PC-3 (cell line): ENCODE measurements around the gene MAP6. TPM values are rescaled to one million over a fixed set of nuclear protein-coding genes. Genes with fewer than 3 reads are reported as not detected.

Experiments used
- ATAC-seq: fragments of 200-7000 bp; cut with Tn5 transposase; 2 replicates; pipeline ENCODE4 v1.9.1; 2020; ENCODE audit warnings: mild to moderate bottlenecking, moderate library complexity
- BruUV-seq: library from RNA; stranded (reverse); fragments of 400-500 nt; replicated peaks from 2 replicates; lab custom pipeline; 2021; lab: Mats Ljungman, UMichigan
- CTCF ChIA-PET: fragments of 300-600 bp; sonication (Branson Sonifier 250); formaldehyde crosslinking; loops from one replicate; lab custom pipeline; 2022; ENCODE audit warnings: antibody characterized with exemption; lab: Charles Lee
- POLR2A ChIA-PET: fragments of 300-600 bp; sonication (Branson Sonifier 250); formaldehyde crosslinking; loops from one replicate; lab custom pipeline; 2022; ENCODE audit warnings: antibody characterized with exemption; ENCODE audit not compliant: unreplicated experiment; lab: Charles Lee
- DNase-seq: peaks from one replicate; pipeline ENCODE4 v3.0.0-alpha.2; 2015
- H2AFZ ChIP-seq: fragments of 300-600 bp; sonication (generic); 2 replicates; pipeline ENCODE4 v1.6.0; 2016; ENCODE audit warnings: antibody characterized with exemption, low read length
- H3F3A ChIP-seq: fragments of 300-600 bp; sonication (generic); one replicate; pipeline ENCODE4 v1.6.0; 2017; ENCODE audit warnings: antibody characterized with exemption, low read length, control low read depth, mild to moderate bottlenecking; ENCODE audit not compliant: unreplicated experiment
- H3K27ac ChIP-seq: fragments of 300-600 bp; sonication (generic); 2 replicates; pipeline ENCODE4 v1.5.1; 2016; ENCODE audit warnings: mild to moderate bottlenecking, low read length
- H3K27me3 ChIP-seq: fragments of 300-600 bp; sonication (generic); 2 replicates; pipeline ENCODE4 v1.6.1; 2016; ENCODE audit warnings: low read length, mixed read lengths
- H3K36me3 ChIP-seq: fragments of 300-600 bp; sonication (generic); 2 replicates; pipeline ENCODE4 v1.6.1; 2016; ENCODE audit warnings: low read depth, mixed run types, low read length, mixed read lengths
- H3K4me1 ChIP-seq: fragments of 300-600 bp; sonication (generic); 2 replicates; pipeline ENCODE4 v1.5.1; 2016; ENCODE audit warnings: low read length; ENCODE audit not compliant: insufficient read depth
- H3K4me2 ChIP-seq: fragments of 300-600 bp; sonication (generic); 2 replicates; pipeline ENCODE4 v1.6.0; 2016; ENCODE audit warnings: low read length
- H3K4me3 ChIP-seq: fragments of 300-600 bp; sonication (generic); 2 replicates; pipeline ENCODE4 v1.5.1; 2016; ENCODE audit warnings: mild to moderate bottlenecking, low read length, mixed read lengths
- H3K79me2 ChIP-seq: fragments of 300-600 bp; sonication (generic); 2 replicates; pipeline ENCODE4 v1.6.1; 2017; ENCODE audit warnings: low read length, mixed read lengths
- H3K9ac ChIP-seq: fragments of 300-600 bp; sonication (generic); 2 replicates; pipeline ENCODE4 v1.6.0; 2016; ENCODE audit warnings: mild to moderate bottlenecking, low read length
- H3K9me2 ChIP-seq: fragments of 300-600 bp; sonication (generic); replicated peaks from 2 replicates; pipeline ENCODE4 v1.6.1; 2016; ENCODE audit warnings: mixed run types, low read length, mixed read lengths
- H3K9me3 ChIP-seq: fragments of 300-600 bp; sonication (generic); 2 replicates; pipeline ENCODE4 v1.6.1; 2016; ENCODE audit warnings: low read length, mixed read lengths
- H4K20me1 ChIP-seq: fragments of 300-600 bp; sonication (generic); 2 replicates; pipeline ENCODE4 v1.6.1; 2016; ENCODE audit warnings: low read length, mixed read lengths
- EZH2 ChIP-seq: fragments of 300-600 bp; sonication (generic); IDR thresholded peaks from one replicate; pipeline ENCODE4 v1.6.1; 2017; ENCODE audit warnings: antibody characterized with exemption, mild to moderate bottlenecking, low read length; ENCODE audit not compliant: unreplicated experiment
- EZH2phosphoT487 ChIP-seq: fragments of 300-600 bp; sonication (generic); IDR thresholded peaks from 2 replicates; pipeline ENCODE4 v1.6.1; 2018; ENCODE audit warnings: mild to moderate bottlenecking, antibody characterized with exemption, low read length, borderline replicate concordance
- intact Hi-C: fragments of 100-400 bp; cut with micrococcal nuclease; formaldehyde crosslinking; loops from 2 replicates; pipeline ENCODE4 v1.9.0; 2023
- total RNA-seq: library from RNA; depleted of rRNA; stranded (reverse); fragments of >200 nt; gene quantifications from 2 replicates; pipeline ENCODE4 v1.2.3, GENCODE V29; 2014
- TF ChIP-seq, protein P1 (sequence below): fragments of 300-600 bp; sonication (generic); conservative IDR thresholded peaks from 2 replicates; pipeline ENCODE4 v1.5.1; 2017; ENCODE audit warnings: antibody characterized with exemption, low read depth, mild to moderate bottlenecking, low read length

Gene MAP6
- total RNA-seq, 1 experiment from 2014 or later = 0.47 TPM

DNA sequence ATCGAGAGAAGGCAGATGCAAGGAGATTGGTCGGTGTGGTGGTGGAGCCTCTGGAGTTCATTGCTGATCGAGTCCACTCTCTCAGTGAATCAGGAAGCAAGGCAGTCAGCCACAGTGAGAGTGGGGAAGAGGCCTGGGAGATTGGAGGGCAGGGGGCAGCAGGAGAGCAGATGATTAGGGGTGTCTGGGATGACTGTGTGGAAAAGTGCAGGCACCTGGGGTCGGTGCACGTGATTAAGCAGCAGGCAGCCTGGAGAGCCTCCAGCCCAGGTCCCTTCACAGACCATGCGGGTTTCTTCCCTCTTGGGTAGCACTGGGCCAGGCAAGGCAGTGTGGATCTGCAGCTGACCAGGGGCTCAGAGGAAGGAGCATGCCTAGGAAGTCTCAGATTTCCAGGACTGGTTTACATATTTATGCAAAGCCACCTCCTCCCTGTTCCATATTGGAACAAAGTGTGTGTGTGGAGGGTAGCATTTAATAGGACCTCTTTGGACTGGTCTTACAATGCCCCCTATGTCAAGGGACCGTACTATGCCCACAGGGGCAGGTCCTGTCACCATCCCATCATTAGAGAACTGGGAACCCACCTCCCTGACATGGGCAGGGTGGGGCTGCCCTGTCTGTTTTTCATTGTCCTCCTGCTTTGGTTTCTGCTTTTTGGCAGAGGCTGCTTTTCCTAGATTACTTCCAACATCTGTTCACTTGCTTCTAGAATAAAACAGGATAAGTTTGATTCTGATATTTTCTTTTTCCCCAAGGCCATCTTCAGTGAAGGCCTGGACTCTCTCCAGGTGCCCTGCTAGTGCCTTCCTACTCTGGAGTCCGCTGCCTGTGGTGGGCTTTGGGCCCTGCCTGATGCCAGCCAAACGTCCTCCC is 129.1 kb downstream of the MAP6 start:
- TF ChIP-seq, protein P1, sequence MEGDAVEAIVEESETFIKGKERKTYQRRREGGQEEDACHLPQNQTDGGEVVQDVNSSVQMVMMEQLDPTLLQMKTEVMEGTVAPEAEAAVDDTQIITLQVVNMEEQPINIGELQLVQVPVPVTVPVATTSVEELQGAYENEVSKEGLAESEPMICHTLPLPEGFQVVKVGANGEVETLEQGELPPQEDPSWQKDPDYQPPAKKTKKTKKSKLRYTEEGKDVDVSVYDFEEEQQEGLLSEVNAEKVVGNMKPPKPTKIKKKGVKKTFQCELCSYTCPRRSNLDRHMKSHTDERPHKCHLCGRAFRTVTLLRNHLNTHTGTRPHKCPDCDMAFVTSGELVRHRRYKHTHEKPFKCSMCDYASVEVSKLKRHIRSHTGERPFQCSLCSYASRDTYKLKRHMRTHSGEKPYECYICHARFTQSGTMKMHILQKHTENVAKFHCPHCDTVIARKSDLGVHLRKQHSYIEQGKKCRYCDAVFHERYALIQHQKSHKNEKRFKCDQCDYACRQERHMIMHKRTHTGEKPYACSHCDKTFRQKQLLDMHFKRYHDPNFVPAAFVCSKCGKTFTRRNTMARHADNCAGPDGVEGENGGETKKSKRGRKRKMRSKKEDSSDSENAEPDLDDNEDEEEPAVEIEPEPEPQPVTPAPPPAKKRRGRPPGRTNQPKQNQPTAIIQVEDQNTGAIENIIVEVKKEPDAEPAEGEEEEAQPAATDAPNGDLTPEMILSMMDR = no peak
- no peak for TF ChIP-seq EZH2phosphoT487
- TF ChIP-seq EZH2 = no peak

DNA sequence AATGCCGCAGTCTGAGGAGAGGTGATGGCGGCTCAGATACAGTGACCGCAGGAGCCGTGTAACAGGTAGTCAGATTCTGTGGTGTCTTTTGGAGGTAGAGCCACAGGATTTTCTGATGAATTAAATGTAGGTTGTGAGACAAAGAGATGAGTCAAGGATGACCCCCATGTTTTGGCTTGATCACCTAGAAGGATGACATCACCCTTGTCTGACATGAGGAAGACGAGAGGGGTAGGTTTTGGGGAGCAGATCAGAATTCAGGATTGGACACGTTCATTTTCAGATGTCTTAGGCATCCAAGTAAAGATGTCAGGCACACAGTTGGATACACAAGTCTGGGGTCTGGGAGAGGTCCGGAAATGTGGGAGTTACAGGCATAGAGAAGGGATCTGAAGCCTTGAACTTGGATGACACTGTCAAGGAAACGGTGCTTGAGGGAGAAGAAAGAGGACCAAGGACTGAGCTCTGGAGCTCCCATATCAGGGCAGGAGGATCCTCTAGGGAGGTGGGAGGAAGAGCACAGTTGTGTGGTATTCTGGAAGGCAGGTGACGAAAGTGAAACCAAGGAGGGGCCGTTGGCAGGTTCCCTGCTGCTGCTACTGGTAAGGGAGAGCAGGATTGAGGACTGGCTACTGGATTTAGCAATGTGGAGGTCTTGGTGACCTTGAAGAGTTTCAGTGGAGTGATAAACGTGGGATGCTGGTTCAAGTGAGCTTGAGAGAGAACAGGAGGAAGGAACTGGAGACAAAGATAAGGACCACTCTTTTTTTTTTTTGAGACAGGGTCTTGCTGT is 130.5 kb downstream of the MAP6 start:
- CTCF ChIA-PET = no interaction called here
- TF ChIP-seq, protein P1 = no peak
- TF ChIP-seq EZH2phosphoT487 = no peak
- no peak for TF ChIP-seq EZH2

More for the DNA sequence above, 129.1 kb downstream of the MAP6 start:
- Histone ChIP-seq H4K20me1 (no peaks in the 10 kb centered on the region), H3K9ac (no peak overlapping the region), H3K4me1 (peaks cover 23% of the 10 kb centered on the region), H3K4me2 (no peak overlapping the region), H3K36me3 (no peaks in the 10 kb centered on the region), H3K9me3 (no peaks in the 10 kb centered on the region), H3K9me2 (no peaks in the 10 kb centered on the region), H2AFZ (no peak overlapping the region), H3K27me3 (no peaks in the 10 kb centered on the region), H3K27ac (no peak overlapping the region), H3K4me3 (no peak overlapping the region), H3K79me2 (no peaks in the 10 kb centered on the region), H3F3A (no peaks in the 10 kb centered on the region)
- CTCF ChIA-PET = no interaction called here
- ATAC-seq (no peak), DNase-seq (no peak)
- no TSS peak for BruUV-seq
- POLR2A ChIA-PET = no interaction called here
- intact Hi-C loops = loop anchor here (10.0 kb wide), 1 partner anchor 155 kb away; no protein-coding TSS in a partner anchor

More for the DNA sequence above, 130.5 kb downstream of the MAP6 start:
- Histone ChIP-seq H3K27me3 (no peaks in the 10 kb centered on the region), H4K20me1 (no peaks in the 10 kb centered on the region), H3K36me3 (no peaks in the 10 kb centered on the region), H3K27ac (no peak overlapping the region), H3K9ac (no peak overlapping the region), H3K4me1 (peaks cover 35% of the 10 kb centered on the region), H3K9me2 (no peaks in the 10 kb centered on the region), H3K4me3 (no peak overlapping the region), H3K79me2 (no peaks in the 10 kb centered on the region), H2AFZ (no peak overlapping the region), H3F3A (no peaks in the 10 kb centered on the region), H3K9me3 (no peaks in the 10 kb centered on the region), H3K4me2 (no peak overlapping the region)
- POLR2A ChIA-PET = no interaction called here
- ATAC-seq = no peak
- no peak for DNase-seq
- intact Hi-C loops = no loop called here
- BruUV-seq = no TSS peak
